Dendritic cell treated with granulocyte-macrophage colony-stimulating factor and Interleukin-4, amounts not matched to agents 40 ng/mL and 50 ng/mL, for 4 days (primary cell): ENCODE data around the gene CELF2.
"Not testable (repeated sequence)": the region's sequence is repeated elsewhere in the genome, so short reads cannot be mapped to it uniquely, and the experiment has no call there.

ENCODE experiments used
- H3K27ac Mint-ChIP-seq: one replicate; pipeline ENCODE4 v1.8.0; 2022; ENCODE audit warnings: mild to moderate bottlenecking, mixed read lengths
- H3K27me3 Mint-ChIP-seq: one replicate; pipeline ENCODE4 v1.8.0; 2022; ENCODE audit warnings: mild to moderate bottlenecking, mixed read lengths
- H3K36me3 Mint-ChIP-seq: one replicate; pipeline ENCODE4 v1.8.0; 2022; ENCODE audit warnings: low read depth, mixed read lengths
- H3K4me1 Mint-ChIP-seq: one replicate; pipeline ENCODE4 v1.8.0; 2022; ENCODE audit warnings: low read depth, mixed read lengths
- H3K4me3 Mint-ChIP-seq: one replicate; pipeline ENCODE4 v1.8.0; 2022; ENCODE audit warnings: mild to moderate bottlenecking, moderate library complexity, mixed read lengths
- H3K9me3 Mint-ChIP-seq: one replicate; pipeline ENCODE4 v1.8.0; 2022; ENCODE audit warnings: mixed read lengths
- intact Hi-C: fragments of 100-400 bp; cut with micrococcal nuclease; formaldehyde crosslinking; loops from one replicate; pipeline ENCODE4 v1.15.0; 2022

CELF2 gene

DNA sequence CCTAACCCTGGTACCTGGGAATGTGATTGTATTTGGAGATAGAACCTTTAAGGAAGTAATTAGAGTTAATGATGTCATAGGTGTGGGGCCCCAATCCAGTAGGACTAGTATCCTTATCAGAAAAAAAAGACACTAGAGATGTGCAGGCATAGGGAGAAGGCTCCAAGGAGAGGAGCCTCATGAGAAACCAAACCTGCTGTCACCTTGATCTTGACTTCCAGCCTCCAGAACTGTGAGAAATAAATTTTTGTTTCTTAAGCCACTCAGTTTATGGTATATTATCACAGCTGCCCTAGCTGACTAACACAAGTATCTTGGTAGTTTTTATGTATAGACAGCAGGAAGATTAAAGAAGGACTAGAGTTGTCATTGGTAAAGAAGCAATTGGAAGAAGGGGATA lies 23.9 kb upstream of the CELF2 start:
- Mint-ChIP-seq H3K4me3 (no peak overlapping the region), H3K9me3 (no peaks in the 10 kb centered on the region), H3K4me1 (peaks cover 8% of the 10 kb centered on the region), H3K27me3 (no peaks in the 10 kb centered on the region), H3K36me3 (no peaks in the 10 kb centered on the region), H3K27ac (no peak overlapping the region)
- intact Hi-C loops, result no loop called here

DNA sequence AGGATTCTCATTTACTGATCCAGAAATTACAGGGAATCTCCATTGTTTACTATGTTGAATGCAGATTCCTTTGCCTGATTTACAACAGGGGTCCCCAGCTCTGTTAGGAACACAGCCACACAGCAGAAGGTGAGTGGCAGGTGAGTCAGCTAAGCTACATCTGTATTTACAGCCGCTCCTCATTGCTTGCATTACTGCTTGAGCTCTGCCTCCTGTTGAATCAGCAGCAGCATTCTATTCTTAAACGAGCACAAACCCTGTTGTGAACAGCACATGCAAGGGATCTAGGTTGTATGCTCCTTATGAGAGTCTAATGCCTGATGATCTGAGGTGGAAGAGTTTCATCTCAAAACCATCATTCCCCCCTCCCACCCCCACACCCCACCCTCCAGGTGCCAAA lies 23.3 kb upstream of the CELF2 start:
- Mint-ChIP-seq H3K27me3 (no peaks in the 10 kb centered on the region), H3K4me3 (no peak overlapping the region), H3K36me3 (no peaks in the 10 kb centered on the region), H3K4me1 (peaks cover 8% of the 10 kb centered on the region), H3K9me3 (no peaks in the 10 kb centered on the region), H3K27ac (no peak overlapping the region)
- intact Hi-C loops, result no loop called here

DNA sequence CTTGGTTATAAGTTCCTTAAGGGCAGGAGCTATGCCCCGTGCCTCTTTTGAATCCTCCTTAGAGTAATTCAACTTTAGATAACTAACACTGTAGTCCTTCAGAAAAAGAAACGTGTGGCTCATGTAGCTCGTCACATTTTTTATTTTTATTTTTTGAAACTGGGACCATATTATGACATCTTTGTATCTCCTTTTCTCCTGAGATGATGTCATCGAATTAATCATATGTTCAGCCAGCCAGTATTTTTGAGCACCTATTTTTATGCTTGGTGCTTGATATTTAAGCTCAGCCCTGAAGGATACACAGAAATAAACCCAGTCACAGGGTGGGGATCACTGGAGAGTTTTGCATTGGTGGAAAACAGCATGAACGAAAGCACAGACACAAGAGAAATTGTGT lies 22.6 kb upstream of the CELF2 start:
- H3K4me3 Mint-ChIP-seq, result no peak overlapping the region

DNA sequence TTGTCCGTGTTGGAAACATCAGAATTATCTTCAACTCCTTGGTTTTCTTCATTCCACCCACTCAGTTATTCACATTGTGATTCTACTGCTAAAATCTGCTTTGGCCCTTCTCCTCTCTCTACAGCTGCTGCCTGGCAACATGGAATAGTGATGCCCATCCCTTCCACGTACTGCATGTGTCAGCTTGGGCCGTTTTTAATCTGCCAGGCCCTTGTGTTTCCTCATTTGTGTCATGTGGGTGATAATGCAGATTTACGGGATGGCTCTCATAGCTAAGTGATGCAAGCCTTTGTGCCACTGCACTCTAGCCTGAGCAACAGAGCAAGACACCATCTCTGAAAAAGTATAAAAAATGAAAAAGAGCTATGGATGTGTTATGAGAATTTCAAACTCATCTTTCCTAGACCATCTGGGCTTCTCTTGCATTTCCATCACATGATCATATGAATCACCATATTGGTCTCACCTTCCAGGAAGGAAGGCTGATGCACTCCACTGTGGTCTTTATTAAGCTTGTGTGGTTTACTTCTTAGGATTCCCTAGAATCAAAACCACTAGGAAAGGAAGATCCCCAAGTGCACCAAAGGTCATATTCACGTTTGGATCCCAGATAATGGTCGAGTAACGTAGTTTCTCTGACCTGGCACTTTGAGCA lies 20.6 kb upstream of the CELF2 start:
- Mint-ChIP-seq H3K4me1 (peaks cover 8% of the 10 kb centered on the region), H3K9me3 (no peaks in the 10 kb centered on the region), H3K4me3 (no peak overlapping the region), H3K36me3 (no peaks in the 10 kb centered on the region), H3K27ac (no peak overlapping the region), H3K27me3 (no peaks in the 10 kb centered on the region)
- intact Hi-C loops, result no loop called here

More for the DNA sequence above, 22.6 kb upstream of the CELF2 start:
- Mint-ChIP-seq H3K9me3 (no peaks in the 10 kb centered on the region), H3K4me1 (peaks cover 8% of the 10 kb centered on the region), H3K36me3 (no peaks in the 10 kb centered on the region), H3K27ac (no peak overlapping the region), H3K27me3 (no peaks in the 10 kb centered on the region)
- intact Hi-C loops, result no loop called here

DNA sequence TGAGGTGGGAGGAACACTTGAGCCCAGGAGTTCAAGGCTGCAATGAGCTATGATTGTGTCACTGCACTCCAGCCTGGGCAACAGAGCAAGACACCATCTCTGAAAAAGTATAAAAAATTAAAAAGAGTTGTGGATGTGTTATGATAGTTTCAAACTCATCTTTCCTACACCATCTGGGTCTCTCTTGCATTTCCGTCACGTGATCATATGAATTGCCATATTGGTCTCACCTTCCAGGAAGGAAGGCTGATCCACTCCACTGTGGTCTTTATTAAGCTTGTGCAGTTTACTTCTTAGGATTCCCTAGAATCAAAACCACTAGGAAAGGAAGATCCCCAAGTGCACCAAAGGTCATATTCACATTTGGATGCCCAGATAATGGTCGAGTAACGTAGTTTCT lies 18.2 kb upstream of the CELF2 start:
- H3K4me3 Mint-ChIP-seq, H3K27ac Mint-ChIP-seq, H3K27me3 Mint-ChIP-seq, H3K36me3 Mint-ChIP-seq, intact Hi-C loops, H3K4me1 Mint-ChIP-seq, H3K9me3 Mint-ChIP-seq: not testable (repeated sequence)

DNA sequence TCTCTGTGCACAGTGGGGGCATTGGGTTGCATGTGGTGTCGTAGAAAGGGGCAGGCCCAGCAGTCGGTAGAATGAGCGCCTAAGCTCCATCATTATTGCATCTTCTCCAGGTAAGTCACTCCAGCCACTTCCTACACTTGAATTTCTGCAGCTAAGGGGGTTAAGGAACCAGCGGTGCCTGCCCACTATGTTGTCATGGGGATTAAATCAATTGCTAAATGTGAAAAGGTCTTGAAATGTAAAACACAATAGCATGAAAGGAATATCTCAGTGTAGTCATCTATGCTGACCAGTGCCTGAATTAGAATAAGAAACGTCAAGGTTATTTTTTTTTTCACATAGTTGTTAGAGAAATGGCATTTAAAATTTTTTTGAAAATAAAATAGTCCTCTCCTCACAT lies 15.2 kb upstream of the CELF2 start:
- Mint-ChIP-seq H3K4me3 (no peak overlapping the region), H3K27me3 (peaks cover 8% of the 10 kb centered on the region), H3K9me3 (no peaks in the 10 kb centered on the region), H3K27ac (no peak overlapping the region), H3K4me1 (peaks cover under 1% of the 10 kb centered on the region), H3K36me3 (no peaks in the 10 kb centered on the region)
- intact Hi-C loops, result no loop called here

DNA sequence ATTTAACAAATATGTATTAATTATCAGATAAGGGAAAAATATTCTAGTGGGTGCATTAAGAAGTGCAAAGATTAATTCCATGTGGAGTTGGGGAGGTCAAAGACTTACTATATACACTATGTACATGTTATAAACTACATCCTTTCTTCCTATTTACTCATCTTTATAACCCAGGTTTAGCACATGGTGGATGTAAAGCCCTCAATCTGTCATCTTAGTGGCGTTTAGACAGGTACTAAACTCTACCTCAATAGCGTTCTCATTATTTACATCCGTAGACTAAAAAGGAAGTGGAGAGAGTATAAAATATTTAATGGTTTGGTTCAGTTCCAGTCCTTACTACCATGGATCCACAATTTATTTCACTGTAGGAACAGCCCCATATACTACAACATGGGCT lies 14.8 kb upstream of the CELF2 start:
- Mint-ChIP-seq H3K4me1 (no peaks in the 10 kb centered on the region), H3K36me3 (no peaks in the 10 kb centered on the region), H3K27ac (no peak overlapping the region), H3K4me3 (no peak overlapping the region), H3K9me3 (no peaks in the 10 kb centered on the region), H3K27me3 (peaks cover 8% of the 10 kb centered on the region)
- intact Hi-C loops, result no loop called here

DNA sequence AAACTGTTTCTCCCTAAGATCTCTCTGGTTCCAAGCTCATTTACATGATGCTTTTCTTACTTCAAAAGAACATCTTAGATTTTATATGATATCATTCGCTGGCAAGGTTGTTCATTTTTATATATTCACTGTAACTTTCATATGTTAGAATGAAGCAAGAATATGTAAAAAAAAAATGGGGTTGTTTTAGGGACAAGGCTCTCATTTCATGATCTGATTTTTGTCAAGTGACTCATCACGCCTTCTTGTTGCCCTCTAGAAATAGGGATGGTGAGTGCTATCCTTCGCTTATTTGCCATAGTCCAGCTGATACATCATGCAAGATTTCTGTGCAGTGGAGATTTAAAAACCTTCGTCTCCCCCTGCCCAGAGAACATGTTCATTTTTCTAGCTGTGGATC lies 14.0 kb upstream of the CELF2 start:
- Mint-ChIP-seq H3K4me1 (no peaks in the 10 kb centered on the region), H3K9me3 (no peaks in the 10 kb centered on the region), H3K4me3 (no peak overlapping the region), H3K27me3 (peaks cover 13% of the 10 kb centered on the region), H3K36me3 (no peaks in the 10 kb centered on the region), H3K27ac (no peak overlapping the region)
- intact Hi-C loops, result no loop called here

DNA sequence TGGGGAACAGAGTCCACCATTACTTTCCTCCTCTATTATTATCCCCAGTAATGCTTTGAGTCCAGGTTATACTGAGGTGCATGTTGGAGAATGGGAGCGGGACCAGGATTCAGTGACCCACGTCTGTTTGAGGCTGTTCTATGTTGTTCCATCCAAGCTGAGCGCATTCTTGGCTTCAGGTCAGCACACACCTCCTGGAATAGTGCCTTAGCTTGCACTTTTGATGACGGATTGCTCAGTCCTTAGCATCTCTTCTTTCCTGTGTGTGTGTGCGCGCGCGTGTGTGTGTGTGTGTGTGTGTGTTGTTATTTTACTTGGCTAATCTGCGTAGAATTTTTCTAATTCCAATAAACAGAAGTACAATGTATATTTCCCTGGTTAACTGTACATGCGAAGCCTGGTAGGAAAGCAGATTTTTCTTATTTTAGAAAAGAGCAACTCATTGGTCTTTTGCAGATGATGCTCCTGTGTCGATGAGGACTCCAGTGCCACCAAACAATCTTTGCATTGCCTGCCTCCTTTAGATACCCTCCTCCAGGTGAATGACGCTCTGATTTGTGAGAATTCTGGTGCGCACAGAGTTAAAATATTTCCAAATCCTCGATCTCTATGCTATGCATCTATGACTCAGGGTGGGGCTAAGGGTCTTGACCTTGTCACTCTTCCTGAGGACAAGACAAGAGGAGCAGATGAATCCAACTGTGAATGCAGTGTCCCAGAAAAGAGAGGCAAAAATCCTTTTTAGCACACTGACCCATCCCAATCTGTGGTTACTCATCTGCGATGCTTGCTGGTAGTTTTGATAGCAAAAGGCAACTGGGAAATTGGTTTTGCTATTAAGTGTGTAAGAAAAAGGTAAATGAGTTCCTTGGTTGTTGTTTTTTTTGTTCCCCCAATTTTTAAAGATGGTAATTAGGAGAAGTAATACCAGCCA lies 13.3 kb upstream of the CELF2 start:
- Mint-ChIP-seq H3K27me3 (peaks cover 16% of the 10 kb centered on the region), H3K4me3 (no peak overlapping the region), H3K36me3 (no peaks in the 10 kb centered on the region), H3K9me3 (no peaks in the 10 kb centered on the region), H3K27ac (no peak overlapping the region), H3K4me1 (no peaks in the 10 kb centered on the region)
- intact Hi-C loops, result no loop called here

DNA sequence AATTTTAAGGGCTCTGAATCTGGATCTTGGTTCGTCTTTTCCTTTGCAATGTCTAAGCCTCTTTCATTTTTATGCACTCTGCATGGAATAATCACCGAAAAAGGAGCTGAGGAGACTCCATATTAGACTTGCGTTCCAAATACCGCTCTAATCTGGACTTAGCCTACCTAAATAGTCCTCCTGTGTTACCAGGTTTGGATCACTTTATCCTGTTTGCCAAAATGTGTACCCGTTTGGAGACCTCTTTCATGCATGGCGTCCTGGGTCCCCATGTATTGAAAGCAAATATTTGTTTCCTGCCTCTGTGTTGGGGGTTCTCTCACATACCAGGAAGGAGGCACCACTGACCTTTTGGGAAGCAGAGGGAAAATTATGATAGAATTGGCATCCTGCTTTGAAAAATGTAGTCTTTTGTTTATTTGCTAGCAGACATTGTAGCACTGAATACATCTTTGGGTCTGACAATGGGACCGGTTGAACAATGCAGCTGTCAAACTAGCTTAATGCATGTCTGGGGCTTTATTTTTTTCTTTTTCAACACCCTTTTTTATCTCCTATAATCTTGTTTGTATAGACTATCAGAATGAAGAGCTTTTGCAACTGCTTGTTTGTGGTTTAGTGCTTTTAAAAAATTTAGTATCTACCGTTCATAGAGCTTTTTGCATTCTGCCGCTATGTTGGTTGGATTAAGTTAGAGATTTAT lies 11.8 kb upstream of the CELF2 start:
- Mint-ChIP-seq H3K27me3 (peaks cover 19% of the 10 kb centered on the region), H3K9me3 (no peaks in the 10 kb centered on the region), H3K4me3 (no peak overlapping the region), H3K4me1 (no peaks in the 10 kb centered on the region), H3K27ac (no peak overlapping the region), H3K36me3 (no peaks in the 10 kb centered on the region)
- intact Hi-C loops, result no loop called here

DNA sequence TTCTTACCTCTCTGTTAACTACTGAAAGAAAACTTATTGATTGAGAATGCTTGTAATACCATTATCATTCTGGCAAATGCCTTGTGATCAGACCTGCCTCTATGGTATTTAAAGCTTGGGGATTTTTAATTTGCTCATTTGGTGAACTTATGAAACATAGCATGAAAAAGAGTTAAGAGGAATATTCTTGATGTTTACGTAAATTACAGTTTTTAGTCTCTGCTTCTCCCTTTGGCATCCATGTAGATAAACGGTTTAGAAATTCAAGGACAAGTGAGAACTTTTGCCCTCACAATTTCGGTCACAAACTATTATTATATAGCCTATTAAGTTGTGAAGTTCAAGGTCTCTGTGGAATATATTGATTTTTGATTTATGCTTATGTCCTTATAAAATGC lies 11.2 kb upstream of the CELF2 start:
- Mint-ChIP-seq H3K27me3 (peaks cover 23% of the 10 kb centered on the region), H3K27ac (no peak overlapping the region), H3K4me1 (no peaks in the 10 kb centered on the region), H3K9me3 (no peaks in the 10 kb centered on the region), H3K36me3 (no peaks in the 10 kb centered on the region), H3K4me3 (no peak overlapping the region)
- intact Hi-C loops, result no loop called here

DNA sequence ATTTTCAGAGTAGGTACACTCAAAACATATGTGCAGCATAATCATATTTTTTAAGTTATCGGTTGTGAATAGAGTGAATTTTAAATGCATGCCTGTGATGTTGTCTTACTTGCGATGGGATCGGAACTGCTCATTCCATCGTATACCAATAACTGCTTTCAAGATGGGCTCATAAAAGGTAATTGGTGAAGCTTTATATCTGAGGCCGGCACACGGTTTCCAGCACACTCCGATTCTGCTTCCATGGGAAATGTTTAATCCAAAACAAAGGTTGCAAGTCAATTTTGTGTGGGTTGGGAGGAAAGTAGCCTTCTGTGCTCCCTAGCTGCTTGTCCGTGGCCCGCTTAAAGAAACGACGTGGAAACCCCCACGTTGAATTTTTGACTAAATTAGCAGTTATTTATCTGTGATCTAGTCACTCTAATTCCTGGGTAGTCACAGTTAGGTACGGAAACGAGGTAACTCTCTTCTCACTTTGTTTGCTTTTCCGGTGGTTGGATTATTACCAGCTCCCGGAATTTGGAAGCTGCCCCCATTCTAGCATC lies 10.1 kb upstream of the CELF2 start:
- H3K9me3 Mint-ChIP-seq, result no peaks in the 10 kb centered on the region

DNA sequence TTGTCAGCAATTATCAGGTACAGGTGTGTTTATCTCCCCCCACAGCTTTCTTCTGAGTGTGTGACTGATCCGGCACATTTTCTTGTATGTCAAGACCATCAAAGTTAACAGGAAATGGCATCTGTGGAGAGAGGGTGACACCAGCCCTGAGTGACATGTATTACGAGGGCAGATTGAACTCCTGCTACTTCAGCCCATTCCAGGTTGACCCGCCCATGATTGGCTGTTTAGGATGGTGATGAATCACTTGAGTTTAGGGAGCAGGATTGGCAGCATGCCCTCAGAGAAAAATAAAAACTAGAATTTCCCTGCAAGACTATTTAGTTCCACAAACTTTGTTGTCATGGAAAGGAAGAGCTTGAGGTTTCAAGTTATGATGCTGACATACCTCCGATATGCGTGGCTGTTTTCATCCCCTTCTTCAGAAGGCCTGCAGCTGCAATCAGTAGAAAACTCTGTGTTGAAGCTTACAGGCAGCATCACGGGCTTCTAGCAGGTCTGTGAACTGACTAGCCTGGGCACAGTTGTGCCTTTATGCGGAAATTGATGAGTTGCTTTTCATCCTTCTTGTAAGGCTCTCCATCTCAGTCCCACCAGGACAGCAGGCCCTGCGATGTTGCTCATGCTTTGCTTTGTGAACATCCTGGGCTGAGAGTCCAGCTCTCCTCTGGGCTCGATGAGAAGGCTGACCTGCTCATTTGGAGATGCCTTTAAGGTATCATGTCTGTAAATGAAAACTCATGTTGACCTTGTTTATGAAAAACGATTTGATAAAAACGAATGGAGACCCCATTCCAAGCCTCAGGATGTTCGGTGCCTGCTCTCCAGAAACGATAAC lies 8.0 kb upstream of the CELF2 start:
- H3K27me3 Mint-ChIP-seq, result peaks cover 43% of the 10 kb centered on the region
- H3K4me1 Mint-ChIP-seq, result peaks cover 11% of the 10 kb centered on the region
- no peak overlapping the region for H3K27ac Mint-ChIP-seq
- H3K9me3 Mint-ChIP-seq, result no peaks in the 10 kb centered on the region
- H3K4me3 Mint-ChIP-seq, result no peak overlapping the region
- H3K36me3 Mint-ChIP-seq, result no peaks in the 10 kb centered on the region
- intact Hi-C loops, result no loop called here

More for the DNA sequence above, 10.1 kb upstream of the CELF2 start:
- Mint-ChIP-seq H3K27ac (no peak overlapping the region), H3K36me3 (no peaks in the 10 kb centered on the region), H3K27me3 (peaks cover 30% of the 10 kb centered on the region), H3K4me1 (peaks cover 3% of the 10 kb centered on the region), H3K4me3 (no peak overlapping the region)
- intact Hi-C loops, result no loop called here
